OCI-LY7 (cell line): Measurements from ENCODE around the gene ANKRD44. TPM values are rescaled to one million over a fixed set of nuclear protein-coding genes. Genes with fewer than 3 reads are reported as not detected.

ENCODE experiments used
- BruUV-seq: library from RNA; stranded (reverse); fragments of 400-500 nt; replicated peaks from 2 replicates; lab custom pipeline; 2021; lab: Mats Ljungman, UMichigan
- CTCF ChIA-PET: fragments of 300-600 bp; sonication (Branson Sonifier 250); formaldehyde crosslinking; loops from one replicate; lab custom pipeline; 2022; ENCODE audit warnings: antibody characterized with exemption; ENCODE audit not compliant: unreplicated experiment; lab: Charles Lee
- POLR2A ChIA-PET: fragments of 300-600 bp; sonication (Branson Sonifier 250); formaldehyde crosslinking; loops from one replicate; lab custom pipeline; 2022; ENCODE audit warnings: antibody characterized with exemption; lab: Charles Lee
- DNase-seq: peaks from one replicate; pipeline ENCODE4 v3.0.0-alpha.2; 2015; ENCODE audit warnings: low spot score
- H2AFZ ChIP-seq: fragments of 200-600 bp; sonication (generic), shearing (Covaris generic); 2 replicates; pipeline ENCODE4 v1.6.1; 2014; ENCODE audit warnings: mild to moderate bottlenecking, antibody characterized with exemption, low read length, moderate library complexity
- H3K27ac ChIP-seq: fragments of 200-600 bp; sonication (generic); 2 replicates; pipeline ENCODE4 v1.5.1; 2014; ENCODE audit warnings: mixed run types, low read depth, mild to moderate bottlenecking, moderate library complexity, low read length, inconsistent platforms; ENCODE audit not compliant: poor library complexity, severe bottlenecking
- H3K36me3 ChIP-seq: fragments of 200-600 bp; sonication (generic); 2 replicates; pipeline ENCODE4 v1.6.1; 2014; ENCODE audit warnings: mild to moderate bottlenecking, antibody characterized with exemption, low read length, moderate library complexity, mixed read lengths; ENCODE audit not compliant: insufficient read depth
- H3K4me1 ChIP-seq: fragments of 200-600 bp; sonication (generic); 2 replicates; pipeline ENCODE4 v1.5.1; 2014; ENCODE audit warnings: mild to moderate bottlenecking, low read length; ENCODE audit not compliant: insufficient read depth, poor library complexity, severe bottlenecking
- H3K4me2 ChIP-seq: fragments of 200-600 bp; sonication (generic); 2 replicates; pipeline ENCODE4 v1.6.1; 2014; ENCODE audit warnings: mild to moderate bottlenecking, low read length
- H3K4me3 ChIP-seq: fragments of 200-600 bp; sonication (generic); 2 replicates; pipeline ENCODE4 v1.5.1; 2014; ENCODE audit warnings: mild to moderate bottlenecking, low read depth, low read length; ENCODE audit not compliant: poor library complexity, severe bottlenecking
- H3K79me2 ChIP-seq: fragments of 200-600 bp; sonication (generic); 2 replicates; pipeline ENCODE4 v1.6.1; 2016; ENCODE audit warnings: low read depth, mild to moderate bottlenecking, low read length, moderate library complexity, mixed read lengths; ENCODE audit not compliant: insufficient read depth
- H3K9me2 ChIP-seq: fragments of 200-600 bp; sonication (generic); 2 replicates; pipeline ENCODE4 v1.6.1; 2016; ENCODE audit warnings: mild to moderate bottlenecking, low read length, mixed read lengths; ENCODE audit not compliant: insufficient read depth
- H3K9me3 ChIP-seq: fragments of 200-600 bp; sonication (generic); 2 replicates; pipeline ENCODE4 v1.6.1; 2014; ENCODE audit warnings: mild to moderate bottlenecking, mixed run types, low read length, mixed read lengths
- H4K20me1 ChIP-seq: fragments of 200-600 bp; sonication (generic); 2 replicates; pipeline ENCODE4 v1.6.1; 2014; ENCODE audit warnings: mild to moderate bottlenecking, antibody characterized with exemption, low read length, moderate library complexity, mixed read lengths; ENCODE audit not compliant: insufficient read depth
- CTCF ChIP-seq: fragments of 200-600 bp; sonication (generic); conservative IDR thresholded peaks from 2 replicates; pipeline ENCODE4 v1.5.1; 2014; ENCODE audit warnings: mild to moderate bottlenecking, antibody characterized with exemption, low read length, moderate library complexity, mixed read lengths
- EZH2phosphoT487 ChIP-seq: fragments of 200-600 bp; sonication (generic); IDR thresholded peaks from 2 replicates; pipeline ENCODE4 v1.6.1; 2018; ENCODE audit warnings: low read depth, borderline replicate concordance, mild to moderate bottlenecking, mixed run types, antibody characterized with exemption, low read length, moderate library complexity, mixed read lengths
- intact Hi-C: fragments of 100-400 bp; cut with micrococcal nuclease; formaldehyde crosslinking; loops from one replicate; pipeline ENCODE4 v1.10.0; 2022; ENCODE audit not compliant: unreplicated experiment
- total RNA-seq, 2 experiments: library from RNA; depleted of rRNA in 1 of 2; stranded (reverse); fragments of >200 nt in 1 of 2; shearing (Covaris generic) in 1 of 2; gene quantifications; 2 replicates each; pipeline ENCODE4 v1.2.3, GENCODE V29; 2014 to 2022

ANKRD44 gene
- total RNA-seq, 2 experiments from 2014 or later, result 69.4 to 73.7 TPM

- H3K4me1 ChIP-seq, result peaks cover 43% of the 10 kb centered on the region
- H3K4me3 ChIP-seq, result no peak overlapping the region
- BruUV-seq, result no TSS peak
- no peaks in the 10 kb centered on the region; the same call in 1 of the 2 replicates for H3K36me3 ChIP-seq
- no peaks in the 10 kb centered on the region for H4K20me1 ChIP-seq
- no peak overlapping the region for H3K4me2 ChIP-seq
- no peaks in the 10 kb centered on the region for H3K9me2 ChIP-seq
- ChIA-PET CTCF (interaction anchor here (0.6 to 4.3 kb wide), 9 partner anchors 10 to 151 kb away, joined by 3 to 41 read pairs (median 3); no protein-coding TSS in a partner anchor), POLR2A (interaction anchor here (0.5 to 2.5 kb wide), 7 partner anchors 16 to 85 kb away, joined by 3 to 11 read pairs (median 4); no protein-coding TSS in a partner anchor)
- intact Hi-C loops, result loop anchor here (1.0 to 2.0 kb wide), 3 partner anchors 54 to 211 kb away; no protein-coding TSS in a partner anchor
- DNase-seq, result no peak
- H2AFZ ChIP-seq, result no peak overlapping the region
- TF ChIP-seq EZH2phosphoT487, result no peak
- no peak for TF ChIP-seq CTCF
- no peak overlapping the region for H3K27ac ChIP-seq
- no peaks in the 10 kb centered on the region for H3K79me2 ChIP-seq
- no peaks in the 10 kb centered on the region for H3K9me3 ChIP-seq
These were observed 142.8 kb downstream of the ANKRD44 start for GRCh38 chr2:197167608-197168314.

- ChIA-PET POLR2A (no interaction called here), CTCF (interaction anchor here (0.5 to 4.3 kb wide), 2 partner anchors 51 to 74 kb away, joined by 3 to 41 read pairs; no protein-coding TSS in a partner anchor)
- intact Hi-C loops, result no loop called here
- Histone ChIP-seq H2AFZ (no peak overlapping the region), H3K4me3 (no peak overlapping the region), H3K4me2 (no peak overlapping the region), H3K79me2 (peaks cover 4% of the 10 kb centered on the region; the same call in 1 of the 2 replicates), H3K9me2 (no peaks in the 10 kb centered on the region), H4K20me1 (no peaks in the 10 kb centered on the region), H3K36me3 (no peaks in the 10 kb centered on the region), H3K27ac (no peak overlapping the region), H3K4me1 (peaks cover 50% of the 10 kb centered on the region), H3K9me3 (no peaks in the 10 kb centered on the region)
- TF ChIP-seq CTCF, result no peak
- no peak for TF ChIP-seq EZH2phosphoT487
- no peak for DNase-seq
- no TSS peak for BruUV-seq
These were observed 145.6 kb downstream of the ANKRD44 start for GRCh38 chr2:197165020-197165419.
